Stimulated activated CD4-positive, alpha-beta T cell treated with anti-CD3 and anti-CD28 coated beads, Interleukin-4, amount 100 ng/mL, for 4 hours (primary cell): ENCODE data around the gene LSAMP.
"Not testable (repeated sequence)": the region's sequence is repeated elsewhere in the genome, so short reads cannot be mapped to it uniquely, and the experiment has no call there.

Source experiments
- DNase-seq, 2 experiments: peaks; one replicate each; pipeline ENCODE4 v3.0.0-alpha.2; 2020

Gene LSAMP

GRCh38 chr3:116084999-116085791 lies 360.1 kb downstream of the LSAMP start:
- DNase-seq: no peak

- DNase-seq: no peak
Measured at GRCh38 chr3:116083683-116084082, 361.6 kb downstream of the LSAMP start.

- DNase-seq: no peak
Measured at GRCh38 chr3:116078561-116078960, 366.7 kb downstream of the LSAMP start.

GRCh38 chr3:116077557-116077956 lies 367.7 kb downstream of the LSAMP start:
- DNase-seq: no peak

GRCh38 chr3:116077059-116077458 lies 368.2 kb downstream of the LSAMP start:
- no peak for DNase-seq

GRCh38 chr3:116070516-116071278 lies 374.6 kb downstream of the LSAMP start:
- not testable (repeated sequence) for DNase-seq

GRCh38 chr3:116070061-116070460 lies 375.2 kb downstream of the LSAMP start:
- no peak for DNase-seq

GRCh38 chr3:116069024-116069423 lies 376.3 kb downstream of the LSAMP start:
- DNase-seq: no peak

- DNase-seq: no peak
Measured at GRCh38 chr3:116067326-116067725, 378.0 kb downstream of the LSAMP start.

GRCh38 chr3:116065501-116065900 lies 379.8 kb downstream of the LSAMP start:
- DNase-seq: no peak

GRCh38 chr3:116064646-116065045 lies 380.6 kb downstream of the LSAMP start:
- DNase-seq: no peak

- DNase-seq: no peak
Measured at GRCh38 chr3:116059421-116060096, 385.7 kb downstream of the LSAMP start.

GRCh38 chr3:116058844-116059243 lies 386.4 kb downstream of the LSAMP start:
- no peak for DNase-seq

GRCh38 chr3:116057400-116058006 lies 387.8 kb downstream of the LSAMP start:
- no peak for DNase-seq

- DNase-seq: no peak
Measured at GRCh38 chr3:116056280-116056679, 389.0 kb downstream of the LSAMP start.

GRCh38 chr3:116053017-116053416 lies 392.3 kb downstream of the LSAMP start:
- no peak for DNase-seq

- no peak for DNase-seq
Measured at GRCh38 chr3:116052602-116053001, 392.7 kb downstream of the LSAMP start.

GRCh38 chr3:116051586-116051985 lies 393.7 kb downstream of the LSAMP start:
- no peak for DNase-seq

- DNase-seq: no peak
Measured at GRCh38 chr3:116051040-116051439, 394.2 kb downstream of the LSAMP start.

- no peak for DNase-seq
Measured at GRCh38 chr3:116050311-116050915, 394.9 kb downstream of the LSAMP start.

GRCh38 chr3:116048991-116049390 lies 396.3 kb downstream of the LSAMP start:
- DNase-seq: no peak

- DNase-seq: no peak
Measured at GRCh38 chr3:116046350-116046749, 398.9 kb downstream of the LSAMP start.

- no peak for DNase-seq
Measured at GRCh38 chr3:116045314-116045713, 400.0 kb downstream of the LSAMP start.
